GM19438 (cell line): ENCODE data around the gene EFTUD2.

Experiments
- ATAC-seq: cut with Tn5 transposase; IDR thresholded peaks from one replicate; pipeline ENCODE4 v1.9.1; 2021; ENCODE audit warnings: low read depth; ENCODE audit not compliant: unreplicated experiment

EFTUD2 gene

GRCh38 chr17:44894642-44895041 lies 4.6 kb downstream of the EFTUD2 start:
- no peak for ATAC-seq

- ATAC-seq: no peak
Measured at GRCh38 chr17:44892250-44892649, 7.0 kb downstream of the EFTUD2 start.

GRCh38 chr17:44889003-44889402 lies 10.2 kb downstream of the EFTUD2 start:
- no peak for ATAC-seq

GRCh38 chr17:44887971-44888954 lies 11.0 kb downstream of the EFTUD2 start:
- ATAC-seq: no peak

- no peak for ATAC-seq
Measured at GRCh38 chr17:44887016-44887415, 12.2 kb downstream of the EFTUD2 start.

- ATAC-seq: no peak
Measured at GRCh38 chr17:44884941-44885340, 14.3 kb downstream of the EFTUD2 start.

- no peak for ATAC-seq
Measured at GRCh38 chr17:44881145-44881544, 18.1 kb downstream of the EFTUD2 start.

- no peak for ATAC-seq
Measured at GRCh38 chr17:44880062-44880461, 19.2 kb downstream of the EFTUD2 start.

GRCh38 chr17:44879376-44879775 lies 19.9 kb downstream of the EFTUD2 start:
- no peak for ATAC-seq

GRCh38 chr17:44878627-44879221 lies 20.5 kb downstream of the EFTUD2 start:
- no peak for ATAC-seq

- ATAC-seq: no peak
Measured at GRCh38 chr17:44877121-44877520, 22.1 kb downstream of the EFTUD2 start.

- no peak for ATAC-seq
Measured at GRCh38 chr17:44875761-44876160, 23.5 kb downstream of the EFTUD2 start.

- ATAC-seq: no peak
Measured at GRCh38 chr17:44872131-44872768, 27.0 kb downstream of the EFTUD2 start.

- no peak for ATAC-seq
Measured at GRCh38 chr17:44871556-44871955, 27.7 kb downstream of the EFTUD2 start.

GRCh38 chr17:44867841-44868240 lies 31.4 kb downstream of the EFTUD2 start:
- ATAC-seq: no peak

- ATAC-seq: no peak
Measured at GRCh38 chr17:44865931-44866330, 33.3 kb downstream of the EFTUD2 start.

- ATAC-seq: no peak
Measured at GRCh38 chr17:44865231-44865660, 34.0 kb downstream of the EFTUD2 start.

- no peak for ATAC-seq
Measured at GRCh38 chr17:44864831-44865230, 34.4 kb downstream of the EFTUD2 start.

- ATAC-seq: no peak
Measured at GRCh38 chr17:44863061-44863918, 36.0 kb downstream of the EFTUD2 start.

- no peak for ATAC-seq
Measured at GRCh38 chr17:44862278-44862914, 36.8 kb downstream of the EFTUD2 start.
